K562 (cell line): Measurements from ENCODE around the gene NMT1. TPM values are rescaled to one million over a fixed set of nuclear protein-coding genes. Genes with fewer than 3 reads are reported as not detected.
A peak's percentile ranks its signal among the peaks of the same experiment; 100 is the strongest.

Experiments
- CREB1 ChIP-seq, 2 experiments: sonication (generic) in 1 of 2; formaldehyde crosslinking in 1 of 2; IDR thresholded peaks; 2 replicates each; pipeline versions ENCODE4 v1.6.1 to v1.8.0; 2012 to 2022; ENCODE audit warnings: inconsistent platforms in 1 of 2, mild to moderate bottlenecking in 1 of 2, missing genetic modification reagents in 1 of 2, moderate library complexity in 1 of 2
- ELK3 ChIP-seq: fragments of 450-650 bp; formaldehyde crosslinking; IDR thresholded peaks from 2 replicates; pipeline ENCODE4 v1.4.0; 2020; ENCODE audit warnings: mild to moderate bottlenecking
- EZH2 ChIP-seq: IDR thresholded peaks from 2 replicates; pipeline ENCODE4 v1.6.1; 2012; ENCODE audit warnings: low read depth, mild to moderate bottlenecking, inconsistent platforms, low read length, borderline replicate concordance
- FOXA3 ChIP-seq, 2 experiments: fragments of 450-650 bp in 1 of 2; sonication (generic) in 1 of 2; formaldehyde crosslinking; IDR thresholded peaks in 1 of 2; conservative IDR thresholded peaks in 1 of 2; 2 replicates each; pipeline versions ENCODE4 v1.4.0 to v1.8.0; 2020 to 2022; ENCODE audit warnings: mild to moderate bottlenecking in 2 of 2, missing genetic modification reagents in 1 of 2
- FOXP4 ChIP-seq: sonication (generic); formaldehyde crosslinking; IDR thresholded peaks from 2 replicates; pipeline ENCODE4 v1.8.0; 2022; ENCODE audit warnings: mild to moderate bottlenecking, missing genetic modification reagents, borderline replicate concordance
- HDAC3 ChIP-seq: fragments of 450-650 bp; IDR thresholded peaks from 2 replicates; pipeline ENCODE4 v1.6.1; 2018; ENCODE audit warnings: borderline replicate concordance, mild to moderate bottlenecking, moderate library complexity; ENCODE audit not compliant: partially characterized antibody
- JUND ChIP-seq, 2 experiments: IDR thresholded peaks; 2 replicates in 1 of 2; 3 replicates in 1 of 2; pipeline ENCODE4 v1.6.1; 2011; ENCODE audit warnings: borderline replicate concordance in 2 of 2, low read depth in 2 of 2, low read length in 2 of 2, improper control_type of control experiment in 1 of 2, missing biosample characterization in 1 of 2, missing genetic modification characterization in 1 of 2, missing genetic modification reagents in 1 of 2
- MYNN ChIP-seq, 2 experiments: sonication (generic); formaldehyde crosslinking in 1 of 2; IDR thresholded peaks; 2 replicates each; pipeline versions ENCODE4 v1.5.0 to v1.6.1; 2016 to 2020; ENCODE audit warnings: antibody characterized with exemption in 1 of 2, missing genetic modification reagents in 1 of 2
- POLR2B ChIP-seq: fragments of 450-650 bp; IDR thresholded peaks from 2 replicates; pipeline ENCODE4 v1.6.1; 2018; ENCODE audit warnings: low read depth; ENCODE audit not compliant: partially characterized antibody
- SAP30 ChIP-seq: fragments of 200-600 bp; sonication (generic); IDR thresholded peaks from 2 replicates; pipeline ENCODE4 v1.6.1; 2012; ENCODE audit warnings: borderline replicate concordance, low read depth, mild to moderate bottlenecking, moderate library complexity, low read length, control low read depth, inconsistent platforms; ENCODE audit not compliant: insufficient read depth, poor library complexity, severe bottlenecking
- SIRT6 ChIP-seq: IDR thresholded peaks from one replicate; pipeline ENCODE4 v1.6.1; 2012; ENCODE audit warnings: low read depth, mild to moderate bottlenecking, control low read depth, inconsistent platforms, low read length, moderate library complexity
- SPI1 ChIP-seq: IDR thresholded peaks from 2 replicates; pipeline ENCODE4 v1.6.1; 2011; ENCODE audit warnings: low read depth, low read length, control low read depth, borderline replicate concordance
- SUPT5H ChIP-seq: fragments of 450-650 bp; IDR thresholded peaks from 2 replicates; pipeline ENCODE4 v1.6.1; 2016
- TBL1XR1 ChIP-seq, 2 experiments: IDR thresholded peaks; 2 replicates each; pipeline ENCODE4 v1.6.1; 2012; ENCODE audit warnings: improper control_type of control experiment in 2 of 2, low read length in 2 of 2, mild to moderate bottlenecking in 1 of 2
- THRAP3 ChIP-seq: fragments of 450-650 bp; IDR thresholded peaks from 2 replicates; pipeline ENCODE4 v1.6.1; 2016; ENCODE audit warnings: mild to moderate bottlenecking, inconsistent platforms, borderline replicate concordance
- ZNF586 ChIP-seq: fragments of 450-650 bp; formaldehyde crosslinking; conservative IDR thresholded peaks from 2 replicates; pipeline ENCODE4 v1.4.0; 2020; ENCODE audit warnings: mild to moderate bottlenecking, moderate library complexity
- polyA plus RNA-seq, 8 experiments: library from polyadenylated mRNA; depleted of rRNA in 4 of 8; stranded (reverse) in 5 of 8; unstranded in 3 of 8; fragments of >200 nt; fragmentation: Nextera tagmentation in 2 of 8; fragmentation: Illumina TruSeq in 1 of 8; extraction: Ambion mirVana in 2 of 8; extraction: Trizol in 1 of 8; gene quantifications; 2 replicates each; pipeline versions ENCODE4 v1.2.1 to v1.2.3, GENCODE V29; 2011 to 2014; ENCODE audit warnings: inconsistent platforms in 1 of 8, missing spikeins in 1 of 8
- total RNA-seq, 7 experiments: library from RNA; depleted of rRNA in 6 of 7; stranded (reverse); fragments of >200 nt in 6 of 7; fragmentation: Illumina TruSeq in 2 of 7; extraction: Trizol in 2 of 7; gene quantifications; 2 replicates each; pipeline versions ENCODE4 v1.2.1 to v1.2.3, GENCODE V29; 2011 to 2021; ENCODE audit warnings: low replicate concordance in 1 of 7
- TF ChIP-seq, protein P1 (sequence below): fragments of 250-450 bp; sonication (Bioruptor Pico); IDR thresholded peaks from 2 replicates; pipeline ENCODE4 v1.4.0; 2020; ENCODE audit warnings: mild to moderate bottlenecking
- TF ChIP-seq, protein P2 (sequence below): fragments of 250-450 bp; sonication (Bioruptor Pico); IDR thresholded peaks from 2 replicates; pipeline ENCODE4 v1.9.0; 2021; ENCODE audit warnings: mild to moderate bottlenecking, inconsistent platforms

The NMT1 gene
- total and polyA plus RNA-seq, 9 of the 15 experiments (the other 6 are each of a cell fraction or from before 2014, with no cell fraction given), result 86.7 to 569 (median 213) TPM

- TF ChIP-seq, protein P1, sequence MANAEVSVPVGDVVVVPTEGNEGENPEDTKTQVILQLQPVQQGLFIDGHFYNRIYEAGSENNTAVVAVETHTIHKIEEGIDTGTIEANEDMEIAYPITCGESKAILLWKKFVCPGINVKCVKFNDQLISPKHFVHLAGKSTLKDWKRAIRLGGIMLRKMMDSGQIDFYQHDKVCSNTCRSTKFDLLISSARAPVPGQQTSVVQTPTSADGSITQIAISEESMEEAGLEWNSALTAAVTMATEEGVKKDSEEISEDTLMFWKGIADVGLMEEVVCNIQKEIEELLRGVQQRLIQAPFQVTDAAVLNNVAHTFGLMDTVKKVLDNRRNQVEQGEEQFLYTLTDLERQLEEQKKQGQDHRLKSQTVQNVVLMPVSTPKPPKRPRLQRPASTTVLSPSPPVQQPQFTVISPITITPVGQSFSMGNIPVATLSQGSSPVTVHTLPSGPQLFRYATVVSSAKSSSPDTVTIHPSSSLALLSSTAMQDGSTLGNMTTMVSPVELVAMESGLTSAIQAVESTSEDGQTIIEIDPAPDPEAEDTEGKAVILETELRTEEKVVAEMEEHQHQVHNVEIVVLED (CRISPR knock-in tag), result no peak
- TF ChIP-seq POLR2B, result no peak
- TF ChIP-seq SAP30, result peak; percentile 1
- no peak for TF ChIP-seq CREB1 (IDR thresholded peaks at IDR 0.05)
- TF ChIP-seq CREB1 (CRISPR knock-in tag; IDR thresholded peaks at IDR 0.05), result no peak; the same call in 1 of the 2 replicates
- TF ChIP-seq JUND (IDR thresholded peaks at IDR 0.05; ENCODE audit: borderline replicate concordance, low read depth, low read length), result peak; percentile 40; the same call in 1 of the 2 replicates
- no peak; the same call in 2 of the 3 replicates for TF ChIP-seq JUND (tag; IDR thresholded peaks at IDR 0.05; ENCODE audit: borderline replicate concordance, low read depth, low read length)
- TF ChIP-seq FOXP4 (CRISPR knock-in tag), result no peak
- TF ChIP-seq, protein P2, sequence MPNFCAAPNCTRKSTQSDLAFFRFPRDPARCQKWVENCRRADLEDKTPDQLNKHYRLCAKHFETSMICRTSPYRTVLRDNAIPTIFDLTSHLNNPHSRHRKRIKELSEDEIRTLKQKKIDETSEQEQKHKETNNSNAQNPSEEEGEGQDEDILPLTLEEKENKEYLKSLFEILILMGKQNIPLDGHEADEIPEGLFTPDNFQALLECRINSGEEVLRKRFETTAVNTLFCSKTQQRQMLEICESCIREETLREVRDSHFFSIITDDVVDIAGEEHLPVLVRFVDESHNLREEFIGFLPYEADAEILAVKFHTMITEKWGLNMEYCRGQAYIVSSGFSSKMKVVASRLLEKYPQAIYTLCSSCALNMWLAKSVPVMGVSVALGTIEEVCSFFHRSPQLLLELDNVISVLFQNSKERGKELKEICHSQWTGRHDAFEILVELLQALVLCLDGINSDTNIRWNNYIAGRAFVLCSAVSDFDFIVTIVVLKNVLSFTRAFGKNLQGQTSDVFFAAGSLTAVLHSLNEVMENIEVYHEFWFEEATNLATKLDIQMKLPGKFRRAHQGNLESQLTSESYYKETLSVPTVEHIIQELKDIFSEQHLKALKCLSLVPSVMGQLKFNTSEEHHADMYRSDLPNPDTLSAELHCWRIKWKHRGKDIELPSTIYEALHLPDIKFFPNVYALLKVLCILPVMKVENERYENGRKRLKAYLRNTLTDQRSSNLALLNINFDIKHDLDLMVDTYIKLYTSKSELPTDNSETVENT, result peak; percentile 67; the same call in 1 of the 2 replicates
- TF ChIP-seq HDAC3, result no peak
- TF ChIP-seq SIRT6, result no peak
- no peak for TF ChIP-seq EZH2
- no peak for TF ChIP-seq THRAP3
- no peak for TF ChIP-seq SUPT5H
- no peak for TF ChIP-seq ELK3 (CRISPR knock-in tag)
- no peak; the same call in 1 of the 2 replicates for TF ChIP-seq MYNN (IDR thresholded peaks at IDR 0.05)
- no peak for TF ChIP-seq MYNN (CRISPR knock-in tag; IDR thresholded peaks at IDR 0.05)
- no peak for TF ChIP-seq ZNF586 (CRISPR knock-in tag)
- peak in 1 of 2 experiments; percentile 15; a peak in 1 of 4 replicates for TF ChIP-seq TBL1XR1 (IDR thresholded peaks at IDR 0.05; ENCODE audit: low read length in 2 of 2)
- TF ChIP-seq FOXA3 (CRISPR knock-in tag; conservative IDR thresholded peaks at IDR 0.05 in 1 of 2, IDR thresholded peaks at IDR 0.05 in 1 of 2), result peak in 1 of 2 experiments; percentile 57; a peak in 1 of 4 replicates
- TF ChIP-seq SPI1, result no peak
Measured at GRCh38 chr17:45149037-45149668, 88.0 kb downstream of the NMT1 start (continued).
